Testis (tissue), 3 donors: Measurements from ENCODE around the gene CARS1. TPM values are rescaled to one million over a fixed set of nuclear protein-coding genes. Genes with fewer than 3 reads are reported as not detected.

Experiments
- DNase-seq: peaks from one replicate; pipeline ENCODE4 v3.0.0-alpha.2; 2019
- H3K27ac ChIP-seq, 2 donors: fragments of 200-600 bp; sonication (generic); one replicate each; pipeline ENCODE4 v1.5.1; 2019
- H3K27me3 ChIP-seq: fragments of 200-600 bp; sonication (generic); one replicate; pipeline ENCODE4 v1.5.1; 2019
- H3K36me3 ChIP-seq: fragments of 200-600 bp; sonication (generic); one replicate; pipeline ENCODE4 v1.5.1; 2017; ENCODE audit warnings: low read depth; ENCODE audit errors: missing control alignments
- H3K4me1 ChIP-seq: fragments of 200-600 bp; sonication (generic); one replicate; pipeline ENCODE4 v1.5.1; 2019
- H3K4me3 ChIP-seq, 2 donors: fragments of 200-600 bp; sonication (generic); one replicate each; pipeline ENCODE4 v1.5.1; 2017 to 2019
- H3K9me3 ChIP-seq: fragments of 200-600 bp; sonication (generic); one replicate; pipeline ENCODE4 v1.5.1; 2017
- POLR2A ChIP-seq: fragments of 450-650 bp; IDR thresholded peaks from one replicate; pipeline ENCODE4 v1.6.1; 2017; ENCODE audit warnings: antibody characterized with exemption, mild to moderate bottlenecking, moderate library complexity
- WGBS, 2 donors: methylation state at CpG; one replicate each; pipeline ENCODE4 v1.1.5; 2018; 5-methylcytosine and 5-hydroxymethylcytosine counted together
- intact Hi-C: fragments of 100-400 bp; cut with DNase I; formaldehyde crosslinking; loops from one replicate; pipeline ENCODE4 v1.15.1; 2023; ENCODE audit warnings: low total_unique reads
- polyA plus RNA-seq: library from polyadenylated mRNA; stranded (reverse); fragments of 350-450 nt; fragmentation: Illumina TruSeq; extraction: RNeasy Lipid Tissue Mini Kit (QIAGEN cat#74804); gene quantifications from one replicate; pipeline ENCODE4 v1.2.3, GENCODE V29; 2014; ENCODE audit warnings: low read depth, low replicate concordance; ENCODE audit not compliant: insufficient read depth
- total RNA-seq, 2 donors: library from RNA; depleted of rRNA; stranded (reverse); fragments of >200 nt; gene quantifications; one replicate each; pipeline ENCODE4 v1.2.3, GENCODE V29; 2016
- TF ChIP-seq, protein P1 (sequence below), 3 experiments: fragments of 450-650 bp in 2 of 3; fragments of 200-600 bp in 1 of 3; sonication (generic) in 1 of 3; IDR thresholded peaks; one replicate each; pipeline ENCODE4 v1.5.1; 2016 to 2019; ENCODE audit warnings: antibody characterized with exemption in 3 of 3, mild to moderate bottlenecking in 2 of 3, moderate library complexity in 1 of 3

Gene CARS1
- total and polyA plus RNA-seq, 3 donors from 2014 or later: 34.8 to 48.2 (median 43.8) TPM

DNA sequence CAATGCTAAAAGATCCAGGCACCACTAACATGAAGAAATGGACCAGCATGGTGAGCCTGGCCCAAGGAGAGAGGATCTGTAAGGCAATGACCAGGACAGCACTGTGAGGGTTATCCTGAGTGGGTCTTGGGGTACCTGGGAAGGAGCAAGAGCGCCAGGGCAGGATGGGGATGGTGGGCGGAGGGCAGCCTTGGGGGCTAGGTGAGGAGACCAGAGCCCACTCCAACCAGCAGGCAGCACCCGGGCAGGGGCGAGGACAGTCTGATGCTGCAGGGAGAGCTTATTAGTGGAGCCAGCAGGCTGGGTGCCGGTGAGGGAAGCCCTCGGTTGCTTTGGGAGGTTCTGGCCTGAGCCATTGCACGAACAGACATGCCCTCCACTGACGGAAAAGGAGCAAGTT is 54.4 kb downstream of the CARS1 start:
- H3K4me1 ChIP-seq: peaks cover 7% of the 10 kb centered on the region
- intact Hi-C loops: no loop called here
- H3K36me3 ChIP-seq: no peaks in the 10 kb centered on the region
- TF ChIP-seq, protein P1, sequence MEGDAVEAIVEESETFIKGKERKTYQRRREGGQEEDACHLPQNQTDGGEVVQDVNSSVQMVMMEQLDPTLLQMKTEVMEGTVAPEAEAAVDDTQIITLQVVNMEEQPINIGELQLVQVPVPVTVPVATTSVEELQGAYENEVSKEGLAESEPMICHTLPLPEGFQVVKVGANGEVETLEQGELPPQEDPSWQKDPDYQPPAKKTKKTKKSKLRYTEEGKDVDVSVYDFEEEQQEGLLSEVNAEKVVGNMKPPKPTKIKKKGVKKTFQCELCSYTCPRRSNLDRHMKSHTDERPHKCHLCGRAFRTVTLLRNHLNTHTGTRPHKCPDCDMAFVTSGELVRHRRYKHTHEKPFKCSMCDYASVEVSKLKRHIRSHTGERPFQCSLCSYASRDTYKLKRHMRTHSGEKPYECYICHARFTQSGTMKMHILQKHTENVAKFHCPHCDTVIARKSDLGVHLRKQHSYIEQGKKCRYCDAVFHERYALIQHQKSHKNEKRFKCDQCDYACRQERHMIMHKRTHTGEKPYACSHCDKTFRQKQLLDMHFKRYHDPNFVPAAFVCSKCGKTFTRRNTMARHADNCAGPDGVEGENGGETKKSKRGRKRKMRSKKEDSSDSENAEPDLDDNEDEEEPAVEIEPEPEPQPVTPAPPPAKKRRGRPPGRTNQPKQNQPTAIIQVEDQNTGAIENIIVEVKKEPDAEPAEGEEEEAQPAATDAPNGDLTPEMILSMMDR (IDR thresholded peaks at IDR 0.05): no peak
- TF ChIP-seq POLR2A: no peak
- no peak overlapping the region for H3K27ac ChIP-seq
- no peak for DNase-seq
- WGBS, 2 donors: 87 to 88% methylated on average over 8 of the region's 8 CpGs
- H3K9me3 ChIP-seq: no peaks in the 10 kb centered on the region
- H3K27me3 ChIP-seq: no peaks in the 10 kb centered on the region
- H3K4me3 ChIP-seq: no peak overlapping the region

- Histone ChIP-seq H3K36me3 (no peaks in the 10 kb centered on the region), H3K4me3 (no peak overlapping the region), H3K9me3 (no peaks in the 10 kb centered on the region), H3K4me1 (peaks cover 7% of the 10 kb centered on the region), H3K27ac (no peak overlapping the region), H3K27me3 (no peaks in the 10 kb centered on the region)
- intact Hi-C loops: no loop called here
- WGBS, 2 donors: 82 to 91% methylated on average over 5 to 8 of the region's 8 CpGs
- no peak for DNase-seq
- TF ChIP-seq, protein P1 (IDR thresholded peaks at IDR 0.05): no peak
- no peak for TF ChIP-seq POLR2A
These were observed 54.8 kb downstream of the CARS1 start for GRCh38 chr11:3002351-3002861.

- Histone ChIP-seq H3K36me3 (no peaks in the 10 kb centered on the region), H3K27me3 (no peaks in the 10 kb centered on the region), H3K9me3 (no peaks in the 10 kb centered on the region), H3K4me1 (peaks cover 7% of the 10 kb centered on the region), H3K4me3 (no peak overlapping the region), H3K27ac (no peak overlapping the region)
- TF ChIP-seq POLR2A: no peak
- TF ChIP-seq, protein P1 (IDR thresholded peaks at IDR 0.05): no peak
- 78 to 84% methylated on average over 3 to 6 of the region's 6 CpGs for whole genome bisulfite sequencing, 2 donors
- intact Hi-C loops: no loop called here
- DNase-seq: no peak
These were observed 55.7 kb downstream of the CARS1 start for GRCh38 chr11:3001496-3001895.

DNA sequence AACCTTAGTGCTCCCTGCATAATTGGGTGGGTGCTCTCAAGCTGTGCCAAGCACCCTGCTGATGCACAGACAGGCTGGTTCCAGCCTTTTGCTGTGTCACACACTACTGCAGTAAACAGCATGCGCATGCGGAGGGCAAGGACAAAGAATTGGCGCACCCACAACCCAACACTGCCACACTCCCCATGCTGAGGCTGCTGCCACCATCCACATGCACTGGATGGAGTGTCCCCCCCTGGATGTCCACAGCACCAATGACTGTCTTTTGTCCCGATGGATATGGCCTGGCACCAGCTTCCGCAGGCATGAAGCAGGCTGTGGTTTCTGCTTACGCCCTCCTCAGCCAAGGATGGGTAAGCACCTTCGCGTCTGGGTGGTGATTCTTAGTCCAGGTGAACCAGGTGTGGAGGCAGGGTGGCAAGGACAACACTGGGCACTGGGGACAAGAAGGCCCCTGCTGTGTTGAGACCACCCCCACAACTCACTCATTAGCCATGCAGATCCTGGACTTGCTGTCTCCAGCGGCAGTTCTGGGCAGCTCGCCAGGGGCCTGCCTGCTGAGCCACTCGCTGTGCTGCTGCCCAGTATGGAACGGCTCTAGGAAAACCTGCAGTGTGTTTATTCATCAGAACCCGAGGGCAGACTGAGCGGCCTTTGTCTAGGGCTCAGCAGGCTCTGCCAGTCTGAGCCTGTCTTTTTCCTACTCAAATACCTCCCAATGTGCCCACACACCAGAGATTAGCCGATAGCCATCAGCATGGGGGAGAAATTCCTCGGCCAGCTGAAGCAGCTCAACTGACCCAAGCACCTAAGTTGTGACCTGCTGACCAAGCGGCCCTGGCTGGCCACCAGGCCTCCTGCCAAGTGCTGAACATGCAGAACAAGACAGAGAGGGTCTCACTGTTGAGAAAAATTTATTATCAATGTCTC is 56.9 kb downstream of the CARS1 start:
- intact Hi-C loops: no loop called here
- Histone ChIP-seq H3K27ac (peak overlapping the region in 1 of 2 donors; percentile 19), H3K4me3 (no peak overlapping the region), H3K36me3 (no peaks in the 10 kb centered on the region), H3K9me3 (no peaks in the 10 kb centered on the region), H3K4me1 (peaks cover 15% of the 10 kb centered on the region), H3K27me3 (no peaks in the 10 kb centered on the region)
- no peak for TF ChIP-seq POLR2A
- TF ChIP-seq, protein P1 (IDR thresholded peaks at IDR 0.05): no peak
- WGBS, 2 donors: 65 to 78% methylated on average over 7 to 17 of the region's 17 CpGs
- peak; percentile 91 for DNase-seq
